ENCODE data around the gene MRPL18. TPM values are rescaled to one million over a fixed set of nuclear protein-coding genes. Genes with fewer than 3 reads are reported as not detected.
A peak's percentile ranks its signal among the peaks of the same experiment; 100 is the strongest.

Gene MRPL18
- total RNA-seq, 1 experiment from 2014 or later, result 95.2 TPM

GRCh38 chr6:159819932-159820640, 29.8 kb downstream of the MRPL18 start:
- TF ChIP-seq ZBTB21 (CRISPR knock-in tag; IDR thresholded peaks at IDR 0.05; ENCODE audit: borderline replicate concordance) (no peak), ZNF416 (CRISPR knock-in tag; IDR thresholded peaks at IDR 0.05) (no peak), ATF6 (CRISPR knock-in tag; IDR thresholded peaks at IDR 0.05) (no peak), NFYB (CRISPR knock-in tag; conservative IDR thresholded peaks at IDR 0.05; ENCODE audit: low read depth) (no peak), RELA (CRISPR knock-in tag; IDR thresholded peaks at IDR 0.05; ENCODE audit: borderline replicate concordance) (no peak), NFATC4 (CRISPR knock-in tag; IDR thresholded peaks at IDR 0.05) (no peak), SMAD4 (CRISPR knock-in tag; IDR thresholded peaks at IDR 0.05) (no peak), CREB1 (CRISPR knock-in tag; IDR thresholded peaks at IDR 0.05) (no peak), ETV6 (CRISPR knock-in tag; IDR thresholded peaks at IDR 0.05) (no peak), ESRRA (CRISPR knock-in tag; IDR thresholded peaks at IDR 0.05; ENCODE audit: borderline replicate concordance) (no peak), MAX (CRISPR knock-in tag; IDR thresholded peaks at IDR 0.05) (no peak)
- TF ChIP-seq, protein P1, sequence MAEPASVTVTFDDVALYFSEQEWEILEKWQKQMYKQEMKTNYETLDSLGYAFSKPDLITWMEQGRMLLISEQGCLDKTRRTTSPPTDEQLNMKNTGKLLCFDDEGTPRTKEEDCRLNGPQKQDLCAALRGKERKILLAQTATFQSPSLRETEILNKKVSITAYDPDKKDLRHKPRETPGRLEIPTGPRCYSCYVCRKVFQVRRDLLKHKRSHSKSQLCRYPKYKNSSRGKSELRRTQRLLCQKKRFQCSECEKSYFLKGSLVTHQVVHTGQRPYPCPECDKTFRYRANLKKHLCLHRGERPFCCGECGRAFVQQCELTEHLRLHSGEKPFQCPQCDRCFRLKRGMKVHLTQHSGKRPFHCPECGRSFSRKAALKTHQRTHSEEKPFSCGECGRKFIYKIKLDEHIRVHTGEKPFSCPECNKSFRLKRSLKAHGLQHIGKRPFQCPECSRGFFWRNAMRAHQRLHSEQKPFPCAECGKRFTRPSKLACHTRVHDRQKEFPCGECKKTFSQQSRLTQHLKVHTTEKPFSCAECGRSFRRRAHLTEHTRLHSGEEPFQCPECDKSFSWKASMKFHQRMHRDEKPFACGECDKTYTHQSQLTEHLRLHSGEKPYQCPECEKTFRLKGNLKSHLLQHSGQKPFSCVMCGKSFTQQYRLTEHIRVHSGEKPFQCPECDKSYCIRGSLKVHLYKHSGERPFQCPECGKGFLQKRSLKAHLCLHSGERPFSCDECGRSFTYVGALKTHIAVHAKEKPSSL (CRISPR knock-in tag; conservative IDR thresholded peaks at IDR 0.05), result no peak
- ATAC-seq (peak; percentile 53), DNase-seq (ENCODE audit: low spot score) (no peak)
- Mint-ChIP-seq H3K27ac (peak overlapping the region; percentile 24; the same call in 1 of the 2 replicates), H3K4me1 (peaks cover 23% of the 10 kb centered on the region), H3K9me3 (no peaks in the 10 kb centered on the region), H3K4me3 (no peak overlapping the region), H3K36me3 (no peaks in the 10 kb centered on the region), H3K27me3 (ENCODE audit: low read depth) (no peaks in the 10 kb centered on the region; the same call in 1 of the 2 replicates)
- ChIA-PET CTCF (interaction anchor here (0.7 to 1.6 kb wide), 3 partner anchors 11 to 33 kb away, joined by 3 read pairs; no protein-coding TSS in a partner anchor), POLR2A (interaction anchor here (0.8 to 1.7 kb wide), 2 partner anchors 10 to 29 kb away, joined by 4 to 6 read pairs; no protein-coding TSS in a partner anchor)

- CTCF ChIA-PET, result interaction anchor here (1.6 kb wide), 1 partner anchor 13 kb away, joined by 3 read pairs; no protein-coding TSS in a partner anchor
- Mint-ChIP-seq H3K4me1 (peaks cover 23% of the 10 kb centered on the region), H3K4me3 (no peak overlapping the region), H3K36me3 (no peaks in the 10 kb centered on the region), H3K27me3 (ENCODE audit: low read depth) (no peaks in the 10 kb centered on the region; the same call in 1 of the 2 replicates), H3K27ac (no peak overlapping the region), H3K9me3 (no peaks in the 10 kb centered on the region)
- DNase-seq (ENCODE audit: low spot score) (no peak), ATAC-seq (no peak)
- POLR2A ChIA-PET, result interaction anchor here (0.9 to 1.7 kb wide), 2 partner anchors 9 to 30 kb away, joined by 3 to 6 read pairs; no protein-coding TSS in a partner anchor
- TF ChIP-seq JUN (CRISPR knock-in tag; IDR thresholded peaks at IDR 0.05), result no peak
- no peak for TF ChIP-seq STAT6 (CRISPR knock-in tag; conservative IDR thresholded peaks at IDR 0.05; ENCODE audit: low read depth)
- no peak for TF ChIP-seq ZNF423 (CRISPR knock-in tag; IDR thresholded peaks at IDR 0.05)
- TF ChIP-seq ERG (CRISPR knock-in tag; IDR thresholded peaks at IDR 0.05), result no peak
- no peak for TF ChIP-seq NFYB (CRISPR knock-in tag; conservative IDR thresholded peaks at IDR 0.05; ENCODE audit: low read depth)
- no peak for TF ChIP-seq ZMAT4 (CRISPR knock-in tag; IDR thresholded peaks at IDR 0.05)
- TF ChIP-seq ETV6 (CRISPR knock-in tag; IDR thresholded peaks at IDR 0.05), result no peak
- no peak for TF ChIP-seq NFE2L1 (CRISPR knock-in tag; IDR thresholded peaks at IDR 0.05)
- no peak for TF ChIP-seq ZNF416 (CRISPR knock-in tag; IDR thresholded peaks at IDR 0.05)
- TF ChIP-seq FOXK1 (CRISPR knock-in tag; IDR thresholded peaks at IDR 0.05), result no peak
- TF ChIP-seq ARID4B (CRISPR knock-in tag; IDR thresholded peaks at IDR 0.05; ENCODE audit: borderline replicate concordance), result no peak
- TF ChIP-seq SMAD4 (CRISPR knock-in tag; IDR thresholded peaks at IDR 0.05), result no peak
Observed at GRCh38 chr6:159821122-159821521, 30.9 kb downstream of the MRPL18 start.
